ENCODE data around the gene TSPAN19. TPM values are rescaled to one million over a fixed set of nuclear protein-coding genes. Genes with fewer than 3 reads are reported as not detected.

TSPAN19 gene
- total RNA-seq, 2 donors from 2014 or later: not detected

DNA sequence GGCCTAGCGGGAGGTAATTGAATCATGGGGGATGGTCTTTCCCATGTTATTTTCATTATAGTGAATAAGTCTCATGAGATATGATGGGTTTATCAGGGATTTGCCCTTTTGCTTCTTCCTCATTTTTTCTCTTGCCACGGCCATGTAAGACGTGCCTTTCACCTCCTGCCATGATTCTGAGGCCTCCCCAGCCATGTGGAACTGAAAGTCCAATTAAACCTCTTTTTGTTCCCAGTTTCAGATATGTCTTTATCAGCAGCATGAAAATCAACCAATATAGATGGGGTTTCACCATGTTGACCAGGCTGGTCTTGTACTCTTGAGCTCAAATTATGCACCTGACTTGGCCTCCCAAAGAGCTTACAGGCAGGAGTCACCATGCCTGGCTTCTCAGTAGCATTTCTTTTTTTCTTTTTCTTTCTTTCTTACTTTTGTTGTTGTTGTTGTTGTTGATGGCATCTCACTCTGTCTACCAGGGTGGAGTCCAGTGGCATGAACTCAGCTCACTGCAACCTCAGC lies 33.2 kb downstream of the TSPAN19 start:
- Histone ChIP-seq H3K9ac (ENCODE audit: extremely low read depth, low read length, poor library complexity, severe bottlenecking) (no peak overlapping the region), H3K36me3 (ENCODE audit: control insufficient read depth, insufficient read depth, low read length) (no peaks in the 10 kb centered on the region), H3K27me3 (ENCODE audit: control insufficient read depth, insufficient read depth, low read length, poor library complexity, severe bottlenecking) (no peaks in the 10 kb centered on the region), H3K4me1 (ENCODE audit: control insufficient read depth, insufficient read depth, low read length) (no peaks in the 10 kb centered on the region), H3K27ac (ENCODE audit: low read depth, low read length) (no peak overlapping the region), H3K4me3 (ENCODE audit: low read length) (no peak overlapping the region), H3K9me3 (ENCODE audit: control insufficient read depth, low read length) (no peaks in the 10 kb centered on the region)
- peaks cover 6% of the 10 kb centered on the region for H3K9me3 Mint-ChIP-seq
- no peaks in the 10 kb centered on the region for H3K27me3 Mint-ChIP-seq (ENCODE audit: insufficient read depth)
- no peak overlapping the region for H3K27ac Mint-ChIP-seq
- no peaks in the 10 kb centered on the region for H3K36me3 Mint-ChIP-seq (ENCODE audit: low read depth)
- TF ChIP-seq, protein P1, sequence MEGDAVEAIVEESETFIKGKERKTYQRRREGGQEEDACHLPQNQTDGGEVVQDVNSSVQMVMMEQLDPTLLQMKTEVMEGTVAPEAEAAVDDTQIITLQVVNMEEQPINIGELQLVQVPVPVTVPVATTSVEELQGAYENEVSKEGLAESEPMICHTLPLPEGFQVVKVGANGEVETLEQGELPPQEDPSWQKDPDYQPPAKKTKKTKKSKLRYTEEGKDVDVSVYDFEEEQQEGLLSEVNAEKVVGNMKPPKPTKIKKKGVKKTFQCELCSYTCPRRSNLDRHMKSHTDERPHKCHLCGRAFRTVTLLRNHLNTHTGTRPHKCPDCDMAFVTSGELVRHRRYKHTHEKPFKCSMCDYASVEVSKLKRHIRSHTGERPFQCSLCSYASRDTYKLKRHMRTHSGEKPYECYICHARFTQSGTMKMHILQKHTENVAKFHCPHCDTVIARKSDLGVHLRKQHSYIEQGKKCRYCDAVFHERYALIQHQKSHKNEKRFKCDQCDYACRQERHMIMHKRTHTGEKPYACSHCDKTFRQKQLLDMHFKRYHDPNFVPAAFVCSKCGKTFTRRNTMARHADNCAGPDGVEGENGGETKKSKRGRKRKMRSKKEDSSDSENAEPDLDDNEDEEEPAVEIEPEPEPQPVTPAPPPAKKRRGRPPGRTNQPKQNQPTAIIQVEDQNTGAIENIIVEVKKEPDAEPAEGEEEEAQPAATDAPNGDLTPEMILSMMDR (conservative IDR thresholded peaks at IDR 0.05): no peak
- H3K4me1 Mint-ChIP-seq: peaks cover 10% of the 10 kb centered on the region
- H3K4me3 Mint-ChIP-seq: no peak overlapping the region
- no peak for DNase-seq
- WGBS, 2 experiments (ENCODE audit: insufficient coverage in 1 of 2, insufficient read length in 1 of 2): 96 to 97% methylated on average over 2 to 3 of the region's 3 CpGs

DNA sequence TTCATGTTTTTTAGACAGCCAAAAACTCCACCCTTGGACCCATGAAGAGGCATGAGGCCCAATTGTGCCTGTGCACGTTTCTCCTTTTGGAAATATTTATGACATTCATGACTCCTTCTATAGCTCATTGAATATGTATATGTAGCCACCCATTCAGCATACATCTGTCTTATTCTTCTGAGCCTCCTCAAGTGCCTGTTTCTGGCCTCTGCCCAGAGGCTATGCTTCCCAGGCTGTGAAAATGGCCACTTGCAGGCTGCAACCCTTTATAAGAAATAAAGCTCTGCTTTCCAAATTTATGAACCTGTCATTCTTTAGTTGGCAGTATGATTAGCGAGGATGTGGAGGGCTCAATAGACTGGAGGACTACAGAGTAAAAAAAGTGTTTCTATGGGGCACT lies 35.3 kb downstream of the TSPAN19 start:
- H3K4me1 Mint-ChIP-seq: peaks cover 16% of the 10 kb centered on the region
- Histone ChIP-seq H3K36me3 (ENCODE audit: control insufficient read depth, insufficient read depth, low read length) (no peaks in the 10 kb centered on the region), H3K9ac (ENCODE audit: extremely low read depth, low read length, poor library complexity, severe bottlenecking) (no peak overlapping the region), H3K27ac (ENCODE audit: low read depth, low read length) (no peak overlapping the region), H3K27me3 (ENCODE audit: control insufficient read depth, insufficient read depth, low read length, poor library complexity, severe bottlenecking) (no peaks in the 10 kb centered on the region), H3K9me3 (ENCODE audit: control insufficient read depth, low read length) (no peaks in the 10 kb centered on the region), H3K4me1 (ENCODE audit: control insufficient read depth, insufficient read depth, low read length) (no peaks in the 10 kb centered on the region), H3K4me3 (ENCODE audit: low read length) (no peak overlapping the region)
- H3K27me3 Mint-ChIP-seq (ENCODE audit: insufficient read depth): no peaks in the 10 kb centered on the region
- no peak for DNase-seq
- no peak overlapping the region for H3K4me3 Mint-ChIP-seq
- H3K27ac Mint-ChIP-seq: no peak overlapping the region
- WGBS, 2 experiments (ENCODE audit: insufficient coverage in 1 of 2, insufficient read length in 1 of 2): 94 to 97% methylated on average over 2 of the region's 2 CpGs
- H3K36me3 Mint-ChIP-seq (ENCODE audit: low read depth): no peaks in the 10 kb centered on the region
- H3K9me3 Mint-ChIP-seq: peaks cover 6% of the 10 kb centered on the region
- TF ChIP-seq, protein P1 (conservative IDR thresholded peaks at IDR 0.05): no peak

DNA sequence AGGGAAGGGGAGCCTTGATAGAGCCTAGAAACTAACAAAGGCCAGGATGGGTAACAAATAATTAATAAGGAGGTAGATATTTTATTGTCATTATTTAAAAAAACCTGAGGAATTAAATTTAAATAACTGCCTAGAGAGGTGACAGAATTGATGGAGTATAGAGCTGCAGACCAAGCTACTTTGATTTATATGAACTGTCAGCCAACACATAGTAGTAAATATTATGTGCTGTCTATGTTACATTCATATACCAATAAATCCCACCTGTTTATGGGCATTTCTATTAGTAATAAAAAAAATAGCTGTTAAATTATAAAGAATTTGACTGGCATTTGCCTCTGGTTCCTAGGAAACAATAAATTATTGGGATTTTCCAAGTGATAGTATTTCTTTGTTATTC lies 37.7 kb downstream of the TSPAN19 start:
- H3K4me1 ChIP-seq (ENCODE audit: control insufficient read depth, insufficient read depth, low read length): no peaks in the 10 kb centered on the region
- peaks cover 4% of the 10 kb centered on the region for H3K9me3 Mint-ChIP-seq
- H3K27ac ChIP-seq (ENCODE audit: low read depth, low read length): no peak overlapping the region
- no peaks in the 10 kb centered on the region for H3K27me3 ChIP-seq (ENCODE audit: control insufficient read depth, insufficient read depth, low read length, poor library complexity, severe bottlenecking)
- H3K36me3 ChIP-seq (ENCODE audit: control insufficient read depth, insufficient read depth, low read length): no peaks in the 10 kb centered on the region
- H3K27ac Mint-ChIP-seq: no peak overlapping the region
- no peaks in the 10 kb centered on the region for H3K27me3 Mint-ChIP-seq (ENCODE audit: insufficient read depth)
- H3K36me3 Mint-ChIP-seq (ENCODE audit: low read depth): no peaks in the 10 kb centered on the region
- no peak overlapping the region for H3K4me3 ChIP-seq (ENCODE audit: low read length)
- no peak for DNase-seq
- no peaks in the 10 kb centered on the region for H3K9me3 ChIP-seq (ENCODE audit: control insufficient read depth, low read length)
- peaks cover 12% of the 10 kb centered on the region for H3K4me1 Mint-ChIP-seq
- no peak overlapping the region for H3K4me3 Mint-ChIP-seq
- TF ChIP-seq, protein P1 (conservative IDR thresholded peaks at IDR 0.05): no peak
- H3K9ac ChIP-seq (ENCODE audit: extremely low read depth, low read length, poor library complexity, severe bottlenecking): no peak overlapping the region

All from endodermal cell (in vitro differentiated cells).